ENCODE data around the gene CIDEB. TPM values are rescaled to one million over a fixed set of nuclear protein-coding genes. Genes with fewer than 3 reads are reported as not detected.

The CIDEB gene
- total RNA-seq, 1 experiment from 2014 or later: 0.22 TPM

- no peak for TF ChIP-seq SRF (IDR thresholded peaks at IDR 0.05; ENCODE audit: low read depth)
- no peak for TF ChIP-seq ZFX (IDR thresholded peaks at IDR 0.05)
- no peak for TF ChIP-seq YY1 (IDR thresholded peaks at IDR 0.05; ENCODE audit: extremely low read depth, insufficient replicate concordance, low read depth, low read length)
- no peak for TF ChIP-seq POLR2A (IDR thresholded peaks at IDR 0.05; ENCODE audit: borderline replicate concordance, extremely low read depth, insufficient read depth, insufficient read length)
- no peak for TF ChIP-seq RAD21 (IDR thresholded peaks at IDR 0.05; ENCODE audit: low read depth)
- TF ChIP-seq ATF3 (IDR thresholded peaks at IDR 0.05): no peak
- TF ChIP-seq EZH2phosphoT487 (IDR thresholded peaks at IDR 0.05; ENCODE audit: borderline replicate concordance): no peak
- TF ChIP-seq ZBTB33 (IDR thresholded peaks at IDR 0.05; ENCODE audit: extremely low read depth, insufficient replicate concordance, low read length): no peak
- no peak for TF ChIP-seq EGR1 (IDR thresholded peaks at IDR 0.05; ENCODE audit: low read depth)
- no peak for TF ChIP-seq REST (IDR thresholded peaks at IDR 0.05; ENCODE audit: low read depth)
- TF ChIP-seq MAX (IDR thresholded peaks at IDR 0.05): no peak
- no peak for TF ChIP-seq POLR2AphosphoS5 (IDR thresholded peaks at IDR 0.05; ENCODE audit: low read depth, low read length)
- no peak for TF ChIP-seq EZH2 (IDR thresholded peaks at IDR 0.05)
- TF ChIP-seq JUND (IDR thresholded peaks at IDR 0.05): no peak
- no peak for TF ChIP-seq TCF7L2 (IDR thresholded peaks at IDR 0.05; ENCODE audit: borderline replicate concordance, extremely low read depth, insufficient read depth, insufficient read length)
- no peak for TF ChIP-seq SIN3A (IDR thresholded peaks at IDR 0.05; ENCODE audit: low read depth)
- TF ChIP-seq FOSL1 (IDR thresholded peaks at IDR 0.05; ENCODE audit: low read depth): no peak
- TF ChIP-seq ZNF274 (IDR thresholded peaks at IDR 0.05; ENCODE audit: low read depth, low read length): no peak
- H4K20me1 ChIP-seq (ENCODE audit: insufficient read depth): no peaks in the 10 kb centered on the region
- peaks cover 11 to 18% of the 10 kb centered on the region in 2 experiments for H3K4me1 ChIP-seq (ENCODE audit: control insufficient read depth in 1 of 2, insufficient read depth in 2 of 2, low read length in 2 of 2)
- no peaks in the 10 kb centered on the region for H3K9me2 ChIP-seq (ENCODE audit: insufficient read depth)
- no peak overlapping the region for H3K4me3 ChIP-seq (replicated peaks in 1 of 2; ENCODE audit: low read depth in 1 of 2, low read length in 2 of 2)
- H3K27ac ChIP-seq (ENCODE audit: low read depth, low read length): no peak overlapping the region
- no TSS peak for BruUV-seq (replicated peaks)
- CTCF ChIA-PET: interaction anchor here (1.1 kb wide), 1 partner anchor 12 kb away, joined by 3 read pairs; no protein-coding TSS in a partner anchor
- H2AFZ ChIP-seq (ENCODE audit: low read depth, low read length, poor library complexity, severe bottlenecking): no peak overlapping the region
- H3K79me2 ChIP-seq (ENCODE audit: insufficient read depth, low read length): no peaks in the 10 kb centered on the region
- H3K9ac ChIP-seq (ENCODE audit: low read length): no peak overlapping the region
- intact Hi-C loops (cut with micrococcal nuclease): no loop called here
- H3K27me3 ChIP-seq (ENCODE audit: insufficient read depth, low read length): 0 out of 2 replicates have a peak, but pooled peaks cover 4% of the 10 kb centered on the region
- no peaks in the 10 kb centered on the region for H3K36me3 ChIP-seq (ENCODE audit: control insufficient read depth in 1 of 2, insufficient read depth in 2 of 2, low read length in 2 of 2)
- no peak for ATAC-seq
- POLR2A ChIA-PET: no interaction called here
- H3K9me3 ChIP-seq (ENCODE audit: control insufficient read depth in 1 of 2, insufficient read depth in 1 of 2, low read depth in 1 of 2, low read length in 2 of 2): no peaks in the 10 kb centered on the region
- no peak for DNase-seq (ENCODE audit: low read depth, low spot score)
- RAD21 ChIA-PET (ENCODE audit: low non-redundant PET in 1 of 2, low total read pairs in 2 of 2, uncharacterized antibody in 2 of 2, unreplicated experiment in 2 of 2): no interaction called here
- no peak overlapping the region for H3K4me2 ChIP-seq (ENCODE audit: low read length)
Measured at GRCh38 chr14:24321212-24321975, 13.6 kb upstream of the CIDEB start.

All from HCT116 (cell line).